NOMO-1 treated with DMSO at 0.1 percent for 48 hours (cell line): Measurements from ENCODE around the gene GRAP.
"Not testable (repeated sequence)": the region's sequence is repeated elsewhere in the genome, so short reads cannot be mapped to it uniquely, and the experiment has no call there.

Experiments used
- DNase-seq: peaks from one replicate; lab custom pipeline; 2025; ENCODE audit not compliant: unreplicated experiment; lab: John Stamatoyannopoulos, UW

The GRAP gene

DNA sequence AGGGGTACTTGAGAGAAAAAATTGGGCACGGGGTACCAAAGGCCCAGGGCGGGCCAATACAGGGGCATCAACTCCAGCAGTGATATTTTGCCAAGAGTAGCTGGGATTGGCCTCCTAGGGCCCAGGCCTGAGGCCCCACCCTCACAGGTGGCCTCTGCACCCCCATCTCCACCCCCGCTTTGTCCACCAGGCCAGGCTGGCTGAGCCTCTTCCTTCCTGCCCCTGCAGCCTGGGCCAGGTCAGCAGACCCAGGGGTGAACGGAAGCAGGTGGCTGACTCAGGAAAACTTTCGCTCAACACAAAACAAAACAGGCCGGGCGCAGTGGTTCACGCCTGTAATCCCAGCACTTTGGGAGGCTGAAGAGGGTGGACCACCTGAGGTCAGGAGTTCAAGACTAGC, 3.7 kb downstream of the GRAP start:
- not testable (repeated sequence) for DNase-seq

DNA sequence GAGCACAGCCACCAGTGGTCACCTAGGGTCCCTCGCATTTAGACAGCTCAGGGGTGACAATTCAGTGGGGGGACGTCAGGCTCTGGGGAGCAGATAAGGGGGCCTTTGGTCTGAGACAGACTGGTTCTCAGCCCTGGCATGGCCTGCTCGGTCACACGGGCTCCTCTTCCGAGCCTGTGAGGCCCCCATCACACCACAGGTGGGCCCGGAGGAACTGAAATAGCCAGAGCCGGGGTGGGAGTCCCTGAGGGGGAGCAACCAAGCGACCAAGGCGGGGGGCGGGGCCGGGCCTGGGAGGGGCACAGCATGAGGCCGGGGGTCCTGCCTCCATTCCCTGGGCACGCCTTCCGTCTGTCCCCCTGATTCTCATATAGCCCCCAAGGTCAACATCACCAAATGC, 4.4 kb downstream of the GRAP start:
- DNase-seq = not testable (repeated sequence)

DNA sequence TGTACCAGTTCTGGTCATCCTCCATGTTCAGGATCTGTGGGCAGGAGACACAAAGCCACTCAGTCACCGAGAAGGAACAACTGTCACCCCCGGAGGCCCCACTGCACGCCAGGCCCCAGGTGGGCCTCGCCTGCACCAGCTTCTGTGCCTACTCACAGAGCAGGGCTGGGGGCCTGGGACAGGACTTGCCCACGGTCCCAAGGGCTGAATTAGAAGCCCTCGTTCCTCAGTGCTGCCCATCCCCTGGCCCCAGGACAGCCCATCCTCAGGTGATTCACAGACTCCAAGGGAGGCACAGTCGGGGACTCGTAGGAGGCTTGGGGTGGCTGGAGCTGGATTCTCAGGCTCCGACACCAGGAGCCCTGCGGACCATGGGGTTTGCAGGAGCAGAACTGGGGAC, 4.9 kb downstream of the GRAP start:
- not testable (repeated sequence) for DNase-seq

DNA sequence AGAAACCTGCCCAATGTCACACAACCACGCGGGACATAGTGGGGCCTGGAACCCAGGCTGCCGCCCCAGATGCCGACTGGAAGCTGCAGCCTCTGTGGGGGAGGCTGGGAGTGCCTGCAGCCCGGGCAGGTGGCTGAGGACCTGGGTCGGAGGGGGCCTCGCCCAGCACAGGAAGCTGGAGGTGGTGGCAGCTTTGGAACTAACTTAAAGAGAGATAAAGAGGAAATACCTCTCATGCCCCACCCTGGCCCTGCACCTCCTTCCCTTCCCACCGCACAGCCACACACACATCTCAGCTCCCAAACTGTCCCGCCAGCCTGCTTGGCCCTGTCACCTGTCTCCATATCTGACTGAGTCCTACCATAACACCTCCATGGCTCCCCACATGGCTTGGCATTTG, 6.4 kb downstream of the GRAP start:
- DNase-seq = not testable (repeated sequence)

DNA sequence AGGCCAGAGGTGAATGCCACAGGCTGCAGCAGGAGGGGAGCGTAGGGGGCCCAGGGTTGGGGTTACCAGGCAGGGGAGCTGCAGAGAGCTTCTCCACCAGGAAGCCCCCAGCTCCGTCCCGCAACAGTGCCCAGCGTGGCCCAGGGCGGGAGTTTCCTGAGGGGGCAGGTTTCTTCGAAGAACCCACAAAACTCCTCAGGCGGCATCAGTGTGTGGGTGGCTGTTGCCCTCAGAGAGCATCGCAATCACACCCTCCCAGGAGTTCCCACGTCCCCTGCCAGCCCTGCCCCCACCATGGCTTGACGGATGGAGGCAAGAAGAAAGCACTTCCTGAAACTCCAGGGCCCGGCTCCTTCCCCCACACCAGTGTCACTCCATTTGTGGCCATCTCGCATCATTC, 8.0 kb downstream of the GRAP start:
- not testable (repeated sequence) for DNase-seq

DNA sequence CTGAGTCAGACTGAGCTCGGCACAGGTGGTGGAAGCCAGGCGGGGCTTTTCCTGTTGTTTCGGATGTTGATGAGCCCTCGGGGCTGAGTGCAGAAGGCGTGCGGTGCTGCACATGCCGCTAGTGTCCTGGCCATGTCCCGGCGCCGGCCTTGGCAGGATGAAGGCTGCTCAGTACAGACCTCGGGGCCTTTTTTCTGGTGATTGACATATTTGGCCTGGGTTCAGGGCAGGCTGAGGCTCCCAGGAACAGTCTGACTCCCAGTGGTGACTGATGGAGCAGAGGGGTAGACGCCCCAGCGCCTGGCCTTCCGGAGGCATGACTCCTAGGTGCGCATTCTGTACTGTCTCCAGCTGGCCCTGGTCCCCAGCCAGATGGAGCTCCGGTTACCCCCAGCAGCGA, 8.8 kb downstream of the GRAP start:
- DNase-seq = not testable (repeated sequence)

DNA sequence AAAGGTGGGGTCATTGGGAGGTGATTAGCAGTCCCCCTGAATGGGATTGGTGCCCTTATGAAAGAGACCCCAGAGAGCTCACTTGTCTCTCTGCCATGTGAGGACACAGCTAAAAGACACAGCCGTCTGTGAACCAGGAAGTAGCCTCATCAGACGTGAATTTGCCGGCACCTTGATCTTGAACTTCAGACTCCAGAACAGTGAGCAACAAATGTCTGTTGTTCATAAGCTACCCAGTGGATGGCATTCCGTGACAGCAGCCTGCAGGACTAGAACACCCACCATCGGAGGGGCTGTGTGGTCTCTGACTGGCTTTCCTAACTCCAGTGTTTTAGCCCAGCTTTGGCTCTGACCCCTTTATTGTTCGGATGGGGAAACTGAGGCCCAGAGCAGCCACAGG, 9.2 kb downstream of the GRAP start:
- not testable (repeated sequence) for DNase-seq

DNA sequence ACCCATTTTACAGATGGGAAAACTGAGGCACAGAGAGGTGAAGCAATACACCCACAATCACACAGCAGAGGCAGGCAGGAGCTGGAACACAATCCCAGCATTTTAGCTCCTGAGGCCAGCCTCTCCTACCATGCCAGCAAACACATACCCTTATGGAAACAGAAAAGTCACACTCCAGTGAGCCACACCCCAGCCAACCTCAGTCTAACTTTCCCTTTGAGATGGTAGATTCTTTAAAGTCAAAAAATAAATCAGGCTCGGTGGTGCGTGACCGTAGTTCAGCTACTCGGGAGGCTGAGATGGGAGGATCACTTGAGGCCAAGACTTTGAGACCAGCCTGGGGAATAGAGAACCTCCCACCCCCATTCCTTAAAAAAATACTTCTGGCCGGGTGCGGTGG, 10.6 kb downstream of the GRAP start:
- not testable (repeated sequence) for DNase-seq

DNA sequence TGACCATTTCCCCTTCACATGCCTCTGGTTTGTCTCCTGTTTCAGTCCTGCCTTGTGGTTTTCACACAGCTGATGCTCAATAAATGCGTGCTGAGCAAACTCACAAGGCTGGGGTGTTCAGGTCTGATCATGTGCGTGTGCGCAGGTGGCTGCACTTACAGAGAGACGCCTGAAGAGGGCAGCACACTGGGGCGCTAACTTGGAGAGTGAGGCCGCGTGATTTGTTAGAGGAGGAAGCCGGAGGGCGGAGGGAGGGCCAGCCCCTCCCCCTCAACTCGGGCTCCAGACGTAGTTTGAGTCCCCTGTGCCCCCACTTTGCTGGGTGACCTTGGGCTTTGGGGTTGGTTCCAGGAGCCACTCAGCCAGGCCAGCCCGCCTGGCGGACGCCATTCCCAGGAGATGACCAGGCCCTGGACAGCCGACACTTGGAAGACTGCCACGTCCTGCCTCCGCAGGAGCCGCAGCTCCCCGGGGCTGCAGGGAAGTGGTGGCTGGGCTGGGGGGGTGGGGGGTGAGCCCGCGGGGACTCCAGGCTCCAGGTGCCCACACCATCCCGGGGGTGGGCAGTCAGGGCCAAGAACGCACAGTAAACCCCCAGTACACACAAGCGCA, 14.3 kb downstream of the GRAP start:
- DNase-seq = not testable (repeated sequence)

DNA sequence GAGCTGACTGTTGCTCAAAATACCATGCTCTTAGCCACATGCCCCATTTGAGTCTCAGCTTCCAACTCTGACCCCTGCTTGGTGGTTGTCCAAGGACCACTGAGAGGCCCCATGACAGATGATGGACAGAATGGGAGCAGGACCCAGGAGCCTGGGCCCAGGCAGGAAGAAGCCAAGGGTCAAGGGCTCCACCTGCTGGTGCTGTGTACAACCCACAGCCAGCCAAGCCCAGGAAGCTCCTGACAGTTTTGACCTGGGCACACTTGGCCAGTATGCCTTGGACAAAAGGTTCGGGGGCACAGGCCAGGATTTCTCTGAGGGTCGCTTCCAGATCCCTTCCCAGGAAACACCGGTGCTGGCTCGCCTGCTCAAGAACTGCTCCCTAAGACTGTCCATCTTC, 15.0 kb downstream of the GRAP start:
- DNase-seq = not testable (repeated sequence)

DNA sequence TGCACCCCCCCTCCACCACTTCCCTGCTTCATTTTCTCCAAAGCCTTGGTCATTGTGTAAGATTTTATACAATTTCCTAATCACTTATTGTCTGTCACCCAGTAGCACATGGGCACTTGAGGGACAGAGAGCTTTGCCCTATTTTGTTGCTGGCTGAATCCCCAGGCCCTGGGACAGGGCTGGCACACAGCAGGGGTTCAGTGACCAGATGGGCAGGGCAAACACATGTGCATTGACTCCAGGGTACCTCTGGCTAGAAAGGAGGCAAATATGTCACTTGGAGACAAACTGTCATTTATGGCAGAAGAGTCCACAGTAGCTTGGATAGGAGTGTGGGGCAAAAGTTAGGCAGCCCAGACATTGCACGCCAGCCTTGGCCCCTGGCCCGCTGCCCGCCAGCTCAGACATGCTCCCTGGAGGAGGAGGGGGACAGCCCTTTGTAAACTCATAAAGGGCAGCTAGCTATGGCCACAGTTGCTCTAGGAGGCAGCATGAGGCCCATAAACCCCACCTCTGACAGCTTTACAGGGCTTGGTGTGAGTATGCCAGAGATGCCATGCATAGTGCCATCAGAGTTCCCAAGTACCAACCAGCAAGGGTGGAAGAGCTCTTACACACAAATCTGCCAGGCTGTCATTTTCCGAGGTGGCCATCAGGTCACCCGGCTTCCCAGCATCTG, 15.8 kb downstream of the GRAP start:
- not testable (repeated sequence) for DNase-seq

DNA sequence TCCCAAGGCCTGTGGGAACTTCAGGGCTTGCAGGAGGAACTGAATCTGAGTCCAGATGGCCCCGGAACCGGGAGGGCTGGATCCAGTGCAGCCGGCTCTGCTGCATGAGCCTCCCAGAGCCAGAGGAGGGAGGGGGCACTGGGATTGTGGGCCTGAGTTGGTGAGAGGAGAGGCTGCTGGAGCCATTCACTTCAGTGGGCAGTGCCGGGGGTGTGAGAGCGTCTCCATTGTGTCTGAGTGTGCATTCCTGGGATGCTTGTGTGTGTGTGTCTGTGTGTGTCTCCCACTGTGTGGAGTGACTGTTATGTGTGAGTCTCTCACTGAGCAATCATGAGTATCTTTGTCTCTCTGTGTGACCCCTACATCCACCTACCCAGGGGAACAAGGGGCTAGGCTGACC, 17.0 kb downstream of the GRAP start:
- DNase-seq = not testable (repeated sequence)

DNA sequence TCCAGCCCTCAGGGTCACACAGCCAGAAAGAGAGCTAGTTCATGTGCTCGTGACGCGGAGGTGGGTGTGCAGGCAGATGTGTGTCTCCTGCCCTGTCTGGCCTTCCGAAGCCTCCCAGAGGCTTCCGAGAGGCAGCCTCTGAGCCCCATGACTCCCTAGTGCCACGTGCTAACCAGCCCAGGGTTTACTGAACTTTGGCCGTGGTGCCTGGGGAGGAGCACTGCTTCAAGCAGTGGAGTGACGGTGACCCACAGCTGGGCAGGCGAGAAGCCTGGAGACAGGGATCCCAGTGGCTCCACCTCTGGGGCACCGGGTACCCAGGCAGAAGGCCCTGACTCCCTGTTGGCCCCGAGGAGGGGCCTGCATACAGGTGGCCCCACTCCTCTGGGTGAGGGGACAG, 18.1 kb downstream of the GRAP start:
- not testable (repeated sequence) for DNase-seq

DNA sequence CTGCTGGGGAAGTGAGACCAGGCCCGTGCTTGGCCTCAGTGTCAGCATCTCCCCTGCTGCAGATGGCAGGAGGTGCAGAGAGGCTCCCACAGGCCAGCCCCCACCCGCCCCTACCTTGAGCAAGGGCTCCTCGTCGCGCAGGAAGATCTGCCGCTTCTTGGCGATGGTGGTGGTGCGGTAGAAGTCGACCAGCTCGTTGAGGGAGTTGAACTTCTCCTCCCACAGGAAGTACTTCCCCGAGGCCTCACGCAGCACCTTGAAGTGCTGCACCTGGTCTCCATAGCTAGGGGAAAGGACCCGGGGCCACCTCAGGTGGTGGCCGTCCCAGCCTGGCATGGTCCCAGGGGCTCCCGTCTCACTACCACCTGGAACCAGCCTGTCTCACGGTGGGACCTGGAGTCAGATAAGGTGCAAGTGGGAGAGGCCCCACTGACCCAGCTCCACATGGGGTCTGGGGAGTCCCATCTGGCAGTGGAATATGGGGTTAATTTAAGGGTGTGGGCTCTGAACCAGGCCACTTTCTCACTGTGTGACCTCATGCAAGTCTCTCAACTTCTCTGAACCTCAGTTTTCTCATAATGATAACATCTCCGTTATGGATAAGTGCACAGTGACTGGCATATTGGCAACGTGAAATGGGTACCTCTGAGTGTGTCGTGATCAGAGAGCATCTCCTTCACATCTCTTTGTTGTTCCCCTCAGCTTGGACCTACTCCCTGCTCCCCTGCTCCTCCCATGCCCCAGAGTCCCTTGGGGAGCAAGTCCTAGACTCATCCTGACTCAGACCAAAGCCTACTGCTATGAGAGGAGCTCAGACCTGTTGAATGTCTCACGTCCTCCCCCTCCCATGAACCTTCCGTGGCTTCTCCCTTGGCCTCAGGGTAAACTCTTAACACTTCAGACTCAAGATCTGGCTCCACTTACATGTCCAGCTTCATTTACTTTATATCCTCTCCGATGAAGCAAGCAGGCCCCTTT, 22.4 kb downstream of the GRAP start:
- DNase-seq = no peak

DNA sequence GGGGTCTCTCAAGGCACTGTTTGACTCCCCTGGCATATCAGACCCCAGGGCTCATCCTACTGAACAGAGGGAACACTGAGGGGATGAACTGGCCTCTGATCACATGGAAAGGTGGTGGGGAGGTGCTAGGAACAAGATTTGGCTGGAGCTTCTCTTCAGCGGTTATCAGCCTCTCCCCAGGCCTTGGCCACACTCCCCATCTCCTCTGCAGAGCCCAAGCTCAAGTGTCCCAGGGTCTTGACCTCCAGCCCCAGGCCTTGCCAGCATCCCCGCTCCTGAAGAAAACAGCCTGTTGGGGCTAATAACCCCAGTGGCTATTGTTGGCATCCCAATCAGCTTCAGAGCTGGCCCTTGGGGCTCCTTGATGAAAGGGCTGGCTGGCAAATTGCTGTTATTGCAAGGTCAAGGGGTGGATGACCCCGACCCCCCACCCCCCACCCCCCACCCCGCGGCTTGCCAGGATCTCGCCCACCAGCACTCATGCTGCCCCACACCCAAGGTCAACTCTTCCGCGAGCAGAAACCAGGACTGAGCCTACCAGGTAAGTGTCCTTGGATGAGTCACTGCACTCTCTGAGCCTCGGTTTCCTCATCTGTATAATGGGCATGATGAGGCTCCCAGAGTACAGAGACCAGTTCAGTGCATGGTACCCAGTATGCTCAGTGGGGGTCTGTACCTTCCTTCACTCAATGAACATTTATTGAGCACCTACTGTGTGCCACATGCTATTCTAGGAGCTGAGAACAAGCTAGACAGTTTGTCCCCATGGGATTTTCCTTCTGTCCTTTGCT, 23.4 kb downstream of the GRAP start:
- DNase-seq = no peak

DNA sequence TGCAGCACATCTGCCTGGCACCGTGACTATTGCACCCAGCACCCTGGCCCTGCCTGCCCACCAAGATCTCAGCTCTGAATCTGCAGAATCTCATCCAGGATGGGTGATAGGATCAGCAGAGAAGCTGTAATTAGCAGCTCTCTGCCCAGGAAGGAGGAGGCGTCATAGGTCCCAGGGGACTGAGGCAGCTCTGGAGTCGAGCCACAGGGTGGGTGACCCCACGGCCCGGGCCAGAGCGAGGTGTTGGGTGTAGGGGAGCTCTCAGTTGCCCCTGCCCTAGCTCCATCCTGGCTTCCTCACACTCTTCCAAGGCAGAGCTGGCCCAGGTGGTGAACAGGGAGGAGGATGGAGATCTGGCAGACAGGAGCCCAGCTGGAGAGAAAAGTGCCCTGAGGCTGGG, 24.0 kb downstream of the GRAP start:
- DNase-seq = no peak

DNA sequence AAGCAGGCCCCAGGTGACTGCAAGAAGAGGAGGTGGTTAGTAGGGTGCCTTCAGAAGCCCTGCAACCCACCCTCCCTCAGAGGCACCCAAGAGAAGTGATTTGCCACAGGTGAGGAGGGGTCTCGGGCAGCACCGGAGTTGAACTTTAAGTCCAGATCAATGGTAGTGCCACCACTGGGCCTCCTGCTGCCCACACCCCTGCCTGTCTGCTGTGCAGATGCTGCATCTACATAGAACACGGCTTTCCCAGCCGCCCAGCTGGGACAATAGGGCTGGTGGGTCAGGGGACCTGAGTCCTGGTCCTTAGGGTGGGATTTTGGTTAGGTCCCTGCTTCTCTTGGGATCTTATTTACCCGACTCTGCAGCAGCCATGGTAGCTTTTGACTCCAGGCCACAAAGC, 24.6 kb downstream of the GRAP start:
- no peak for DNase-seq

DNA sequence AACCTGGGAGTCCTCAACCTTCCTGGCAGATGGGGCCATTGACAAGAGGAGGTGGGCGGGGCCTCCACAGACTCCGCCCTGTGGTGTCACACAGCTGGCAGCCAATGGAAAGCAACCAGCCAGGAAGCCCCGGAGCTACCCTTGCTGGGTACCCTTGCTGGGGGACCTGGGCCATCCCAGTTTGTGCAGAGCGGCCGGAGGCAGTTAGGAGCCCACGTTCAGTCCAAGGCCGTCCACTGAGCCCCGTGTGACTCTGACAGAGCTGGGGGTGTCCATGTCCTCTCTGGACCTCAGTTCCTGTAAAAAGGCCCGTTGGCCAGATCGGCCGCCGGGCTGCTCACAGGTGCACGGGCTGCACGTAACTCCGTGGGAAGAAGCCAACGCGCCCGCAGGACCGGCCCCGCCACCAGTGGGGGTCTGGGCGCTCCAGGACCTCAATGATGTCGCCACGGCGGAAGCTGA, 25.1 kb downstream of the GRAP start:
- DNase-seq = no peak

DNA sequence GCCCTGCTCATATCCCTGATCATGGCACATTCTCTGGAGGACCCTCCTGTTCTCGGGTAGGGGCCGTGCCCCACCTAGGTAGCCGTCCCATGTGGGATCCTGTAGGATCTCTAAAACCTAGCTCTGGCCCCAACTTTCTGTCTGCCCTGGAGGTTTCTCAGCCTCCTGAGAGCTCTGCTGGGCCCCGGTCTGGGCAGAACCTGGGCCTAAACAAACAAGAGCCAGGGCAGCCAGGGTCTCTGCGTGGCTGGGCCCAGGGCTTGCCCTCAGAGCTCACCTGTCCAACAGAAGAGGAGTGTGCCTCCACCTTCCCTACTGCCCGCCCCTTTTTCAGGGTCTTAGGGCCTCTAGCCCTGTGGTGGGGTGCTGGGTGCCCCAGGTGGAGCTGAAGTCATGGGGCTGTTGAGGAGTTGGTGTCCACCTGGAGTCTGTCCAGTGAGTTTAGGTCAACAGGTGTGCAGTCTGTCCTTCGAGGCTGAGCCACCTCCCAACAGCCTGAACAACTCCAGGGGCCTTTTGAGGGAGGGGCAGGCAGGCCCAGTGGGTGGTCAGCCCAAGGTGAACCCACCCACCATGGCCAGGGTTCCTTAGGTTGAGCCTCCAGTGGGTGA, 25.6 kb downstream of the GRAP start:
- DNase-seq = not testable (repeated sequence)

DNA sequence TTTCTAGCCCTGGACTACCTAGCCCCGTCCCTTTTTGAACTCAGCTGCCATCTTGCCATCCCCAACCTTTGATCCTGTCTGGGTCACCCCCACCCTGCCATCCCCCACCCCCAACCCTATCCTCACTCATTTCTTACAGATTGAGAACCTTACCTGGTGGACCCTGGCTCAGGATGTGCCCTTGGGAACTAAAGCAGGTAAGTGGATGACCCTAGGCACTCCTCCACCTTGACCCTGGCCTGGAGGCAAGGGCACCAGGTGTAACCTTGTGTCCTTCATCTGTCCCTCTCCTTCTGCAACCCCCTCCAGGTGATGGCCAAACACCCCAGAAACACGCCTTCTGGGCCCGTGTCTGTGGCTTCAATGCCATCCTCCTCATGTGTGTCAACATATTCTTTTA, 26.7 kb downstream of the GRAP start:
- no peak for DNase-seq
